HL-60 (cell line): ENCODE data around the gene CABLES2.

Source experiments
- DNase-seq, 2 experiments: peaks; one replicate each; pipeline ENCODE4 v3.0.0-alpha.2; 2010 to 2020; ENCODE audit warnings: low read depth in 1 of 2, low spot score in 1 of 2
- H3K27ac ChIP-seq: fragments of 250-450 bp; sonication (Bioruptor Pico); replicated peaks from 2 replicates; pipeline ENCODE4 v1.5.1; 2020; ENCODE audit warnings: mild to moderate bottlenecking, moderate library complexity
- H3K27me3 ChIP-seq: fragments of 250-450 bp; sonication (Bioruptor Pico); 2 replicates; pipeline ENCODE4 v1.5.1; 2021; ENCODE audit warnings: mild to moderate bottlenecking, moderate library complexity; ENCODE audit not compliant: insufficient read depth, poor library complexity, severe bottlenecking
- H3K4me3 ChIP-seq: replicated peaks from 2 replicates; pipeline ENCODE4 v1.5.1; 2011; ENCODE audit warnings: mild to moderate bottlenecking, control low read depth, low read length; ENCODE audit not compliant: insufficient read depth
- GABPA ChIP-seq: IDR thresholded peaks from 2 replicates; pipeline ENCODE4 v1.6.1; 2012; ENCODE audit warnings: low read depth
- POLR2AphosphoS5 ChIP-seq: IDR thresholded peaks from 2 replicates; pipeline ENCODE4 v1.6.1; 2012; ENCODE audit warnings: low read depth
- SPI1 ChIP-seq: IDR thresholded peaks from 2 replicates; pipeline ENCODE4 v1.6.1; 2012; ENCODE audit warnings: low read depth, mild to moderate bottlenecking, borderline replicate concordance
- TF ChIP-seq, protein P1 (sequence below): IDR thresholded peaks from one replicate; pipeline ENCODE4 v1.5.1; 2011; ENCODE audit warnings: low read length, control low read depth, inconsistent platforms; ENCODE audit not compliant: insufficient read depth
- TF ChIP-seq, protein P2 (sequence below): IDR thresholded peaks from 2 replicates; pipeline ENCODE4 v1.6.1; 2012; ENCODE audit warnings: low read depth; ENCODE audit not compliant: insufficient replicate concordance

Gene CABLES2

DNA sequence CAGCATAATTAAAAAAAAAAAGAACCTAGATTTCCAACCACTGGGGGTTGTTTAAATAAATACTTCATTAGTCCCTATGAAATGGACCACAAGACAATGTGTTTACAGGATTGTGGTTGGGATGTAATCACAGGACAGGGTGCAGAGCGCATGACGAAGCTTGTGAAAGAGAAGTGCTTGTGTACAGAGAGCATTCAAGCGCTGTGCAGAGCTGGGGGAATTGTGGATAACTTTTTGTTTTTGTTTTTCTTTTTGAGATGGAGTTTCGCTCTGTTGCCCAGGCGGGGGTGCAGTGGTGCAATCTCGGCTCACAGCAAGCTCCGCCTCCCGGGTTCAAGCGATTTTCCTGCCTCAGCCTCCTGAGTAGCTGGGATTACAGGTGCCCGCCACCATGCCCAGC is 62.3 kb downstream of the CABLES2 start:
- TF ChIP-seq, protein P1, sequence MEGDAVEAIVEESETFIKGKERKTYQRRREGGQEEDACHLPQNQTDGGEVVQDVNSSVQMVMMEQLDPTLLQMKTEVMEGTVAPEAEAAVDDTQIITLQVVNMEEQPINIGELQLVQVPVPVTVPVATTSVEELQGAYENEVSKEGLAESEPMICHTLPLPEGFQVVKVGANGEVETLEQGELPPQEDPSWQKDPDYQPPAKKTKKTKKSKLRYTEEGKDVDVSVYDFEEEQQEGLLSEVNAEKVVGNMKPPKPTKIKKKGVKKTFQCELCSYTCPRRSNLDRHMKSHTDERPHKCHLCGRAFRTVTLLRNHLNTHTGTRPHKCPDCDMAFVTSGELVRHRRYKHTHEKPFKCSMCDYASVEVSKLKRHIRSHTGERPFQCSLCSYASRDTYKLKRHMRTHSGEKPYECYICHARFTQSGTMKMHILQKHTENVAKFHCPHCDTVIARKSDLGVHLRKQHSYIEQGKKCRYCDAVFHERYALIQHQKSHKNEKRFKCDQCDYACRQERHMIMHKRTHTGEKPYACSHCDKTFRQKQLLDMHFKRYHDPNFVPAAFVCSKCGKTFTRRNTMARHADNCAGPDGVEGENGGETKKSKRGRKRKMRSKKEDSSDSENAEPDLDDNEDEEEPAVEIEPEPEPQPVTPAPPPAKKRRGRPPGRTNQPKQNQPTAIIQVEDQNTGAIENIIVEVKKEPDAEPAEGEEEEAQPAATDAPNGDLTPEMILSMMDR: no peak
- no peak for TF ChIP-seq GABPA
- no peak for TF ChIP-seq SPI1
- no peak for TF ChIP-seq POLR2AphosphoS5
- TF ChIP-seq, protein P2, sequence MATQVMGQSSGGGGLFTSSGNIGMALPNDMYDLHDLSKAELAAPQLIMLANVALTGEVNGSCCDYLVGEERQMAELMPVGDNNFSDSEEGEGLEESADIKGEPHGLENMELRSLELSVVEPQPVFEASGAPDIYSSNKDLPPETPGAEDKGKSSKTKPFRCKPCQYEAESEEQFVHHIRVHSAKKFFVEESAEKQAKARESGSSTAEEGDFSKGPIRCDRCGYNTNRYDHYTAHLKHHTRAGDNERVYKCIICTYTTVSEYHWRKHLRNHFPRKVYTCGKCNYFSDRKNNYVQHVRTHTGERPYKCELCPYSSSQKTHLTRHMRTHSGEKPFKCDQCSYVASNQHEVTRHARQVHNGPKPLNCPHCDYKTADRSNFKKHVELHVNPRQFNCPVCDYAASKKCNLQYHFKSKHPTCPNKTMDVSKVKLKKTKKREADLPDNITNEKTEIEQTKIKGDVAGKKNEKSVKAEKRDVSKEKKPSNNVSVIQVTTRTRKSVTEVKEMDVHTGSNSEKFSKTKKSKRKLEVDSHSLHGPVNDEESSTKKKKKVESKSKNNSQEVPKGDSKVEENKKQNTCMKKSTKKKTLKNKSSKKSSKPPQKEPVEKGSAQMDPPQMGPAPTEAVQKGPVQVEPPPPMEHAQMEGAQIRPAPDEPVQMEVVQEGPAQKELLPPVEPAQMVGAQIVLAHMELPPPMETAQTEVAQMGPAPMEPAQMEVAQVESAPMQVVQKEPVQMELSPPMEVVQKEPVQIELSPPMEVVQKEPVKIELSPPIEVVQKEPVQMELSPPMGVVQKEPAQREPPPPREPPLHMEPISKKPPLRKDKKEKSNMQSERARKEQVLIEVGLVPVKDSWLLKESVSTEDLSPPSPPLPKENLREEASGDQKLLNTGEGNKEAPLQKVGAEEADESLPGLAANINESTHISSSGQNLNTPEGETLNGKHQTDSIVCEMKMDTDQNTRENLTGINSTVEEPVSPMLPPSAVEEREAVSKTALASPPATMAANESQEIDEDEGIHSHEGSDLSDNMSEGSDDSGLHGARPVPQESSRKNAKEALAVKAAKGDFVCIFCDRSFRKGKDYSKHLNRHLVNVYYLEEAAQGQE: no peak
- DNase-seq: no peak
- no peaks in the 10 kb centered on the region for H3K27me3 ChIP-seq
- H3K4me3 ChIP-seq: no peak overlapping the region
- no peak overlapping the region for H3K27ac ChIP-seq

DNA sequence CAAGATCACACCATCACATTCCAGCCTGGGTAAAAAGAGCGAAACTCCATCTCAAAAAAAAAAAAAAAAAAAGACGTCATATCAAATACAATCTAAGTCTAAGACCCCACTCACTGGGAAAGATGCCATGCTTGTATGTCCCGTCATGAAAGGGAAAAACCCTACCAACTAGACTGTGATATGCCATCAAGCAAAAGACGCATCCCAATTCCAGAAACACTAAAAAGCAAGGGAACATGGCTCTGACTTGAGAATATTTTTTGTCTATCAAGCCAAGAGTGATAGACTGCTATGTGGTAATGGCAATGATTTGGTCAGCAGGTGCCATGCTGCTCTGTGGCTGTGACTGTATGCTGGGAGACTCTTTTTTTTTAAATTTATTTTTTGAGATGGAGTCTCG is 63.0 kb downstream of the CABLES2 start:
- TF ChIP-seq, protein P2: no peak
- no peak for TF ChIP-seq POLR2AphosphoS5
- TF ChIP-seq SPI1: no peak
- TF ChIP-seq GABPA: no peak
- TF ChIP-seq, protein P1: no peak
- Histone ChIP-seq H3K27me3 (no peaks in the 10 kb centered on the region), H3K4me3 (no peak overlapping the region), H3K27ac (no peak overlapping the region)
- DNase-seq: no peak

DNA sequence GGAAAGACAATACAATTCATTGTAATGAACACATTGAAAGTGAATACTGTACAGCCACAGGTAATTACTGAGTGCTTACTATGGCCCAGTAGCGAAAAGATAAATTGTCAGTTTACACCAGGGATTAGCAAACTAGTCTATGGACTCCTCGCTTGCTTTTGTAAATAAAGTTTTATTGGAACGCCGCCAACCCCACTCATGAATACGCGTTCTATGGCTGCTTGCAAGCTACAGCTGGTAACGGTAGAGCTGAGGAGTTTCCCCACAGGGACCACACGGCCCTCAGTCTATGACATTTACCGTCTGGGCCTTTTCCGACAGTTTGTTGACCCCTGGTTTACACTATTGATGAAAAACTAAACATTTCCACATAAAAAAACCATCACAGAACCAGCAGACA is 64.2 kb downstream of the CABLES2 start:
- H3K27me3 ChIP-seq: no peaks in the 10 kb centered on the region
- H3K27ac ChIP-seq: no peak overlapping the region
- no peak overlapping the region for H3K4me3 ChIP-seq
- no peak for DNase-seq
- TF ChIP-seq, protein P2: no peak
- TF ChIP-seq SPI1 (no peak), POLR2AphosphoS5 (no peak), GABPA (no peak)
- TF ChIP-seq, protein P1: no peak
